ENCODE measurements around the gene POM121C.
"Not testable (repeated sequence)": the region's sequence is repeated elsewhere in the genome, so short reads cannot be mapped to it uniquely, and the experiment has no call there.

The POM121C gene

DNA sequence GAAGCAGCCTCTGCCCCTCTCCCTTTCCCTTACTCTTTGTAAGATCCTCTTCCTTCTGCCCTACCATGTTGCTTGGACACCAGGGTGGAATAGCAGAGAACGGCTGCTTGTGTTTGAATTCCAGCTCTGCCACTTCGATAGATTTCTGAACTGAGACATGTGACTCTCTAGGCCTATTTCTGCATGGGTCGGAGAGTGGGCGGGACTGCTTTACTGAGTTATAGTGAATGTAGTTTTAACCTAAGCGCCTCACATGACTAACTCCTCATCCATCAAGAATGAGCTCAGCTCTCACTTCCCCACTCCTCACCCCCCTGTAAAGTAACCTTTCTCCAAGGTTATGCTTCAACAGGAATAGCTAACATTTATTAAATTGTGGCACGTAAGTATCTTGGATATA is 71.9 kb downstream of the POM121C start:
- not testable (repeated sequence) for DNase-seq (ENCODE audit: insufficient read length, low spot score); FAIRE-seq

DNA sequence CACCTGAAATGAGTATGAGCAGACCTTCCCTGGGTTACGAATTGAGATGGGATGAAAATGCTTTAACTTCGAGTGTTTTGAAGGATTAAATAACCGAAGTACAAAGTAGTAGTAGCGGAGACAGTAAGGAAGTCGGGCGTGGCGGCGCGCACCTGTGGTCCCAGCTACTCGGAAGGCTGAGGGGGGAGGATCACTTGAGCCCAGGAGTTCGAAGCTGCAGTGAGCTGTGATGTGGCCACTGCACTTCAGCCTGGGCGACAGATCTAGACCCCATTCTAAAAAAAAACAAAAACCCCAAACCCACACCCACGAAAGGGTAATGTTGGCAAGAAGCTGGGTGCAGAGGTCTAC is 75.3 kb downstream of the POM121C start:
- not testable (repeated sequence) for DNase-seq (ENCODE audit: insufficient read length, low spot score); FAIRE-seq

DNA sequence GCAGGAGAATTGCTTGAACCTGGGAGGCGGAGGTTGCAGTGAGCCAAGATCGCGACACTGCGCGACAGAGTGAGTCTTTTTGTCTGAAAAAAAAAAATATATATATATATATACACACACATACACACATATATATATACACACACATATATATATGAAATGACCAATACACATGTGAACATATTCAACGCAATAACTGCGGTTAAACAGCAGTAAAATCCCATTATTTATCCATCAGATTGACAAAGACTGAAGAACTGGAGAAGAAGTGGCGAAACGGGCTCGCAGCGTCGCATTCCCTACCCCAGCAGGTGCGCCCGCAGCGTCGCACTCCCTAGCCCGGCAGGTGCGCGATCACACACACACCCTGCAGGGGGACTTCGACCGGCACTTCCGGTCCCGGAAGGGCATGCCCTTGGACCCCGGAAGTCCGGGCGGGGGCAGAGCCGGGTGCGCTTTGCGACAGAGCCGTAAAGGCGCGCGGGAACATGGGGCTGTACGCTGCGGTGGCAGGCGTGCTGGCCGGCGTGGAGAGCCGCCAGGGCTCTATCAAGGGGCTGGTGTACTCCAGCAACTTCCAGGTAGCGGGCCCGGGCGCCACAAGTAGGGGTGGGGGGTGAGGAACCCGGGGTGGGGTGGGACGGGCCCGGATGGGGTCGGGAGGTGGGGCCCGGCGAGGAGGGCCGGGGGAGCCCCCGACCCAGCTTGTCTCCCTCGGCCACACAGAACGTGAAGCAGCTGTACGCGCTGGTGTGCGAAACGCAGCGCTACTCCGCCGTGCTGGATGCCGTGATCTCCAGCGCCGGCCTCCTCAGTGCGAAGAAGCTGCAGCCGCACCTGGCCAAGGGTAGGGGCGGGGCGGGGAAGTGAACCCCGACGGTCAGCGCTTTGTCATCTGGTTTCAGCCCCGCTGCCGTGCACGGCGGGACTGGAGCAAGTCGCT is 75.9 kb downstream of the POM121C start:
- DNase-seq (ENCODE audit: insufficient read length, low spot score); FAIRE-seq: not testable (repeated sequence)

DNA sequence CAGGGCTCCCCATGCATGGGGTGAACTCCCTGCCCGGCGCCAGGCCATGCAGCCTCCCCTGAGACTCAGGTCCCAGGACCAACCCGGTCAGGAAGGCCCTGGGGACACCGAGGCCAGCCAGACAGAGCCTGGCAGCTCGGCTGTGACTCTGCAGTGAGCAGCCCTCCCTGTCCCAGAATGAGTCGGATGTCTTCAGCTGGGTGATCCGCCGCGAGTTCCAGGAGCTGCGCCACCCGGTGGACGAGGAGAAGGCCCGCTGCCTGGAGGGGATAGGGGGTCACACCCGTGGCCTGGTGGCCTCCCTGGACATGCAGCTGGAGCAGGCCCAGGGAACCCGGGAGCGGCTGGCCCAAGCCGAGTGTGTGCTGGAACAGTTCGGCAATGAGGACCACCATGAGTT is 81.4 kb downstream of the POM121C start:
- DNase-seq (ENCODE audit: insufficient read length, low spot score); FAIRE-seq: not testable (repeated sequence)

DNA sequence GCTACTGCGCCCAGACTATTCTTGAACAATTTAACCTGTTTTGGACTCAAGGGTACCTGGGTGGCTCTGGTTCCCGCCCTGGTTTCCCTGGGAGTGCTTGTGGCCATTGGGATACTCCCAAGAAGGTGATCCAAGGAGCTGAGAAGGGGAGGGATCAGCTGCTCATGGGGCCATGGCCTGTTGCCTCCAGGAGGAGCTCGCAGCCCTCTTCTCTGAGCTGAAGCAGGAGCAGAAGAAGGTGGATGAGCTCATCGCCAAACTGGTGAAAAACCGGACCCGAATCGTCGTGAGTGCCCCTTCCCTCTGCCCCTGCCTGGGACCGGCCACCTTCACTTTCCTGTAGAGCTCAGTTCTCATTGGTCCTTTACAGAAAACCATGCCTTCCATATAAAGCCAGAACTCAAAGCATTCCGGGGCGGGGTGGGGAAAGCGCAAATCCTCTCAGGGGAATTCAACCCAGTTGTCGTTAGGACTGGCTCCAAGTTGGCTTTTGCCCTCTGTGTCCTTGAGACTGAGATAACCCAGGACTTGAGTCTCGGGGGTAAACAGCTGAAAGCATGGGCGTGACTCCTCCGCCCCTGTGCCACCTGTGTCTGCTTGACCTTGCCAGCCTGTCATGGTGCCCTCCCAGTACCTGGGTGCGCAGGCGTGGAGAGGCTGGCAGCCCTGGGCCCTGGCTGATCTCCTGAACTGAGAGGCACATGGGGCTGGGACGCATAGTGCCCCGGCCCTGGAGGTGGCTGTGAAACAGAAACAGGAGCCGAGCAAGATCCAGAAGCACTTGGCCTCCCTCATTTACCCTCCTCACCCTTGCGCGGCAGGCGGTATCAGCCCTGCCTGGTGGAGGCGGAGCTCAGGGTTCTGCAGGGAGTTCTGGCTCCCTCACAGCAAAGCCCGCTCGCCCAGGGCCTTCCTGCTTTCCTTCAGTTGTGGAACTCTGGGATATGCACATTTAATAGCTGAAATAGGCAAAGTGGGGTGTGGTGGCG is 82.3 kb downstream of the POM121C start:
- FAIRE-seq; DNase-seq (ENCODE audit: insufficient read length, low spot score): not testable (repeated sequence)

DNA sequence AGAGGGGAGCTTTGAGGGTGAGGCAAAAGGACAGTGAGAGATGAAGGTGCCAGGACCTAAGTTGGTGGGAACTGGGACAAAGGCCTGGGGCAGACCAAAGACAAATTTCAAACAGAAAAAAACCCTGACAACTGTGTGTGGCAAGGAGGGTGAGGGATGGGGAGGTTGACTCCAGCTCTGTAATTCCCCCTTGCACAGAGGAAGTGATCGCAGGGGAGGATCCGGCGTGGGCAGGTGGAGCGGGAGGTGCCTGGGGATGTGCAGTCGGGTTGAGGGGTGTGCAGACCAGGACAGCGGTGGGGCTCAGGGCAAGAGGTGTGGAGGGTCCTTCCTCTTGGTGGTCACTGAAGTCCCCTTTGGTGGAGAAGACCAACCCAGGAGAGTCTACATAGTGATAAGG is 85.5 kb downstream of the POM121C start:
- DNase-seq (ENCODE audit: insufficient read length, low spot score); FAIRE-seq: not testable (repeated sequence)

DNA sequence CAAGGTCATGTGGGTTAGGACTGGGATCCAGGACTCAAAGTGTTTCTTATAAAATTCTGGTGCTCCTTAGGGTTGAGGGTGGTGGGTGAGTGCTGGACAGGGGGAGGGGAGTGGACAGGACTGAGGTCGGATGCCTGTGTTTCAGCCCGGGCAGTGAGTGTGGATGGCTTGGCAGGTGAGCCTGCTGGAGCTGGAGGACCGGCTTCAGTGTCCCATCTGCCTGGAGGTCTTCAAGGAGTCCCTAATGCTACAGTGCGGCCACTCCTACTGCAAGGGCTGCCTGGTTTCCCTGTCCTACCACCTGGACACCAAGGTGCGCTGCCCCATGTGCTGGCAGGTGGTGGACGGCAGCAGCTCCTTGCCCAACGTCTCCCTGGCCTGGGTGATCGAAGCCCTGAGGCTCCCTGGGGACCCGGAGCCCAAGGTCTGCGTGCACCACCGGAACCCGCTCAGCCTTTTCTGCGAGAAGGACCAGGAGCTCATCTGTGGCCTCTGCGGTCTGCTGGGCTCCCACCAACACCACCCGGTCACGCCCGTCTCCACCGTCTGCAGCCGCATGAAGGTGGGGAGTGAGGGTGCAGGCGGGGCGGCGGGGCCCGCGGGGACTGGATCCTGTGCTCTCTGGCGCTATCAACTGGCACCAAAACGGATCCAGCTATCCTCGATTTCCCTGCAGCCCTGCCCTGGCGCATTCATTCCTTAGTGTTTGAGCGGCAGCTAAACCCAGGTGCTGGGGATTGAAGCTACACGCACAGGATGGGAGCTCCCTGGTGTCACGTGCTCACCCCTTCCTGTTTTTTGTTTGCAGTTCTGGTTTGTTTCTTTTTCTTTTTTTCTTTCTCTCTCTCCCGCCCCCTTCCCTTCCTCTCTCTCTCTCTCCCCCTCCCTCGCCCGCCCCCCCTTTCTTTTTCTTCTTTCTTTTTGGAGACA is 87.1 kb downstream of the POM121C start:
- DNase-seq (ENCODE audit: insufficient read length, low spot score); FAIRE-seq: not testable (repeated sequence)

DNA sequence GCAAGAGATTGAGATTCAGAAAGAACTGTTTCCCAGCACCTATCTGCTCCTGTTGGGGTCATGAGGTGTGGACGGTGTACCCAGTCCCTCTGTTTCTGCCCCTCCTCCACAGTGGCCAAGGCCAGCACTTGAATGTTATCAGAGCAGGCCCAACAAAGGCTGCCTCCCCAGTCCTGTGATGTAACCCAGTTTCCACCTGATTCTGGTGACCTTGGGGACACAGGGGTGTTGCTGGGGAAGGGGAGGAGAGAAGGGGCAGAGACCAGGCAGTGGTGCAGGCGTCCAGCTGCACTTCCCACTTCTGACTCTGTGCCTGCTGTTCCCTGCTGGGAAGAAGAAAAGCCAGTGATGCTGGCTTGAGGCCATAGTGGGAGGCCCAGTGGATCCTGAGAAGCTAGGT is 88.2 kb downstream of the POM121C start:
- not testable (repeated sequence) for DNase-seq (ENCODE audit: insufficient read length, low spot score); FAIRE-seq

DNA sequence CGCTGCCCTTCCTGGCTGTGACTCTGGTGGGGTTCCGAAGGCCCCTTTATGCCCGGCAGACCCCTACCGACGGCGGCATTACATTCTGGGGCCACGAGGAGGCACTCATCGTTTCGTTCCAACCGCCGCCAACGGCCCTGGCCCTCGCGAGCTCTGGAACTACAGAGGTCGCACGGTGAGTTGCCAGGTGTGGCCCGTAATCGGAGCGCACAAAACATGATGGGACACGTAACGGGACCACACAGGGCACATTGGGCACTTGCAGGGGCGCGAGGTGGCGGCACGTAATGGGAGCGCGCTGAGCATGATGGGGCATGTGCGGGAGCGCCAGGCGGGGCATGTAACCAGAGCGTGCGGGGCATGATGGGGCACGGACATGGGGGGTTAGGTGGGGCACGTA is 90.8 kb downstream of the POM121C start, which contains the start of gene TRIM73:
Gene TRIM73 (plus strand): TSS at position 301 of the 400 bp plus-strand sequence. CDS start 3,305 bp downstream, outside the sequence.
- not testable (repeated sequence) for DNase-seq (ENCODE audit: insufficient read length, low spot score); FAIRE-seq

DNA sequence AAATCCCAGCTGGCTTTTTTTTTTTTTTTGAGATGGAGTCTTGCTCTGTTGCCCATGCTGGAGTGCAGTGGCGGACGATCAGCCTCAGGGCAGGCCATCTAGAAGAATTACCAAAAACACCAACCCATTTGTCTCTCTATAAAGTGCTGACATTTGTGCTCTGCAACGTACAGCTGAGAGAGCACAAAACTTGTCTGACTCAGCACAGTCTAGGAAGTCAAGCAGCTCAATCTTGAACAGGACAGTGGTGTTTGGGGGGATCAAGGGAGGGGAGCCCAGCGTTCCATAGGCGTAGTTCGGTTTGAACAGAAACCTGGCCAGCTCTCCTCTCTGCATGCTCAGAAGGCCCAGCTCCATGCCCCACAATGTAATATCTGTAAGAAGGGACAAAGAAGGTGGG is 92.9 kb downstream of the POM121C start:
- not testable (repeated sequence) for DNase-seq (ENCODE audit: insufficient read length, low spot score); FAIRE-seq

DNA sequence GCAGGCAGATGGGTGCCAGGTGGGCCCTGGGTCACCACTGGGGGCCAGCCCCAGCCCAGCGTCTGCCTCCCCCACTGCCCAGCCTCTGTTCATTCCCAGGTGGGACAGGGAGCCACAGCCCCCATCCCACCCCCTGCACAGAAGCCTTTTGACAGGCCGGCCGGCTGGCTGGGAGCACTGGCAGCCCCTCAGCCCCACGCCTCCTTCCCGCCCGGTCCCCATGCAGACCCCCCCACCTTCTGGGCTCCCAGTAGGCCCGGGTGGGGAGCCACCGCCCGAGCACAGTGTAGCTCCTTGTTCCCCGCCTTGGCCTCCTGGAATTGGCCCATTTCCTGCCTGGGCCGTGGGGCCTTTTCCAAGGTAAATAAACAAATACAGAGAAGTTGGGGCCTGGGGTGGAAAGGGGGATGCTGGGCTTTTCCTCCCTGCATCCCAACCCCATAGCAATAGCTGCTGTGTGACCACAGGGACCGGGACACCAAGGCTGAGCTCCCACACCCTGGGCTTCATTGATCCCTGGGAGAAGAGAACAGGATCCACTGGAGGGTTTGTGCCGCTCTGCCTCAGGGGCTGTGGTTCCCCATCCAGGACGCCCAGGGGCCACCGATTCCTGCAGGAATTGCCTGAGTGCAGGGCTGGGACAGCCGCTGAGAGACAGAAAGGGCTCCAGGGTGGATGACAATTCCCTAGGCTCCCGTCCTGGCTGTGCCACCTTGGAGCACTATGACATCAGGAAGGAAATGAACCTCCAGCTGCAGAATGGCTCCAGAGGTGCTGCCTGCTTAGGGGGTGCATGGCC is 111.4 kb downstream of the POM121C start:
- DNase-seq (ENCODE audit: insufficient read length, low spot score); FAIRE-seq: not testable (repeated sequence)

DNA sequence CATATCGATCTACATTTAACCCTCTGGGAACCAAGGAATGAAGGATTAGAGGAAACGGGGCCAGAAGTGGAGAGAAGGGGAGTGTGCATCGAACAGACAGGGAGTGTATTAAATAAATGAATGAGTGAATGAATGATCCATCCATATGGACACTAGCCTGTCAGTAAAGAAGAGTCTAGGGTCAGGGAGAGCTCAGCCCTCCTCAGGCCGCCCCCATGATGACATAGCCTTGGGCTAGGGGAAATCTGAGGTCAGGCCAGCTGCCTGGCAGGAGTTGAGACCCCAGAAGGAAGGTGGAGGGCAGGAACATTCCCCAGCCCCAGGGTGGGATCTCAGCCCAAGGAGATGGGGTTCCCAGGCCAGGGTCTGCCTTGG is 112.0 kb downstream of the POM121C start:
- FAIRE-seq; DNase-seq (ENCODE audit: insufficient read length, low spot score): not testable (repeated sequence)

DNA sequence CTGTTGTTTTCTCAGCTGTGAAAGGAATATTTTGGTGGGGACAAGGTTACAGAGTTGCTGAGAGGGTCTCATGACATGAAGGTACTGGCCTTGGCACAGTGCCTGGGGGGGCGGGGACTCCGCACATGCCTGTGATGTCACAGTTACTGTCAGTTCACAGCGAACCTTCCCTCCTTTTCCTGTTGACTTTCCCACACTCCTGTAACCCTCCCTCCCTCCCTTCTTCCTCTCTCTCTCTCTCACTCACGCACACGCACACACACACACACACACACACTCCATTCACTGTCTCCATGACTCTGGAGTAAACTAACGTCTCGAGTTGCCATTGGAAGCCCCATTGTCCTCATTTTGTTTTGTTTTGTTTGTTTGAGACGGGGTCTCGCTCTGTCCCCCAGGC is 118.8 kb downstream of the POM121C start:
- FAIRE-seq; DNase-seq (ENCODE audit: insufficient read length, low spot score): not testable (repeated sequence)

Measured in D721Med (cell line).